Colon (tissue), 2 donors: ENCODE measurements around the gene TALDO1.
"Not testable (repeated sequence)": the region's sequence is repeated elsewhere in the genome, so short reads cannot be mapped to it uniquely, and the experiment has no call there.

Experiments used
- FAIRE-seq: peaks from 2 replicates; lab custom pipeline; 2012; peaks lifted over from hg19 to GRCh38; lab: Jason Lieb, UNC
- donor health status: control.
- donor health status: control.

TALDO1 gene

GRCh38 chr11:737899-738298 is 9.4 kb upstream of the TALDO1 start:
- not testable (repeated sequence) for FAIRE-seq

- no peak for FAIRE-seq
Observed at GRCh38 chr11:742156-742546, 5.1 kb upstream of the TALDO1 start.

DNA sequence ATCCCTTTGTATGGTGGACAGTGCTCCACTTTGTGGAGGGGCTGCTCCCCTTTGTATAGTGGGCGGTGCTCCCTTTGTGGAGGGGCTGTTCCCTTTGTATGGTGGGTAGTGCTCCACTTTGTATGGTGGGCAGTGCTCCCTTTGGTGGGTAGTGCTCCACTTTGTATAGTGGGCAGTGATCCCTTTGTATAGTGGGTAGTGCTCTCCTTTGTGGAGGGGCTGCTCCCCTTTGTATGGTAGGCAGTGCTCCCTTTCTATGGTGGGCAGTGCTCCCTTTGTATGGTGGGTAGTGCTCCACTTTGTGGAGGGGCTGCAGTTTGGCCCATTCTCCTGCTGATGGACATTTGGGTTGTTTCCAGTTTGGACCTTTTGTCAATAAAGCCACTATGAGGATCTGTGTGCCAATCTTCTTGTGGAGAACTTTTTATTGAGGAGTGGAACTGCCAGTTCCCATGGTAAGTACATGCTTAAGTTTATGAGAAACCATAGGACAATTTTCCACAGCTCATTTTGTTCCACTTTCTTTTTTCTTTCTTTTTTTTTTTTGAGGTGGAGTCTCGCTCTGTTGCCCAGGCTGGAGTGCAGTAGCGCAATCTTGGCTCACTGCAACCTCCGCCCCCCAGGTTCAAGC is 4.6 kb upstream of the TALDO1 start:
- no peak for FAIRE-seq

GRCh38 chr11:745428-745827 is 1.8 kb upstream of the TALDO1 start:
- FAIRE-seq: no peak

- no peak for FAIRE-seq
Observed at GRCh38 chr11:746289-747157, 741 bp upstream of the TALDO1 start.

- FAIRE-seq: no peak
Observed at GRCh38 chr11:748007-748359, 719 bp downstream of the TALDO1 start.

- no peak for FAIRE-seq
Observed at GRCh38 chr11:749731-750130, 2.5 kb downstream of the TALDO1 start.

GRCh38 chr11:760236-760635 is 13.0 kb downstream of the TALDO1 start:
- no peak for FAIRE-seq

- no peak for FAIRE-seq
Observed at GRCh38 chr11:761526-762108, 14.4 kb downstream of the TALDO1 start.

DNA sequence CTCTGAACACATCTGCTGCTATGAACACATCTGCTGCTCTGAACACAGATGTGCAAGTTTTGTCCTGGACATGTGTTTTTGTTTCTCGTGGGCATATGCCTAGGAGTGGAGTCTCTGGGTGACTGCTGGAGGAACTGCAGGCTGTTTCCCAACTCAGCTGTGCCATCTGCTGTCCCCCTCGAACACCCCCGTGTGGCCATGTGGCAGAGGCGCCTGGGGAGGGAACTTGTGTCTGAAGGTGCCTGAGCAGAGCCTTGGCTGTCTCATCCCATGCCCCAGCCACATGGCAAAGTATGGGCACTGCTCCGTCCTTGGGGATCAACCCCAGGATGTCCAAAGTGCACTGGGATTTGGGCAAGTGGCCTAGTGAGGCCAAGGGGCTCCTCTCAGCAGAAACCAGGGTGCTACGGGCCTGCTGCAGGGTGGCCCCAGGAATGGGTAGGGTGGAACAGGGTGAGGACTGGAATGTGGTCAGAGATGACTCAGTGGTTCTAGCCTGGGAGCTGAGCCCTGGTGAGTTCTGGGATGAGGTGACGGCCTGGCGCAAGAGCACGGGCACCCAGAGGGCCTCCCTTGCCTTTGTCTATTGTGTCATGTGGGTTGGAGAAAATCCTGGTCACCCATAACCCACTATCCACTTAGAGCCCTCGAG is 15.3 kb downstream of the TALDO1 start:
- FAIRE-seq: no peak

GRCh38 chr11:763073-763463 is 15.8 kb downstream of the TALDO1 start:
- FAIRE-seq: no peak

- no peak for FAIRE-seq
Observed at GRCh38 chr11:763549-764321, 16.5 kb downstream of the TALDO1 start.

DNA sequence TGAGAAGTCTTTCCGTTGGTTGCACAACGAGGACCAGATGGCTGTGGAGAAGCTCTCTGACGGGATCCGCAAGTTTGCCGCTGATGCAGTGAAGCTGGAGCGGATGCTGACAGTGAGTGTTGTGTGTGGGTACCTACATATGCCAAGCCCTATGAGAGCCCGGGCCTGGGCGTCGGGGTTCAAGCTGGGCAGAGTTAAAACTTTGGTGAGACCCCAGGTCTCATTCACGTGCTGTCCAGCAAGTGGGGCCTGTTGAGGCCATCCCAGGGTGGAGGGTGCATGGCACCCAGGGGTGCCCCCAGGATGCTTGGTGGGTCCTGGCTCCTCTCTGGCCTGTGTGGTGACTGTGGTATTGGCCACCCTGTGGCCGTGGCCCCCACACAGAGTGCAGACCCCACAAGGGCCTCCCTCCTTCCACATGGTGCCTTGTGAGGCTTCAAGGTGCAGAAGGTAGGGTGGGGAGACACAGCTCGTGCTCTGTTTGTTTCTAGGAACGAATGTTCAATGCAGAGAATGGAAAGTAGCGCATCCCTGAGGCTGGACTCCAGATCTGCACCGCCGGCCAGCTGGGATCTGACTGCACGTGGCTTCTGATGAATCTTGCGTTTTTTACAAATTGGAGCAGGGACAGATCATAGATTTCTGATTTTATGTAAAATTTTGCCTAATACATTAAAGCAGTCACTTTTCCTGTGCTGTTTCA is 17.2 kb downstream of the TALDO1 start:
- no peak for FAIRE-seq

DNA sequence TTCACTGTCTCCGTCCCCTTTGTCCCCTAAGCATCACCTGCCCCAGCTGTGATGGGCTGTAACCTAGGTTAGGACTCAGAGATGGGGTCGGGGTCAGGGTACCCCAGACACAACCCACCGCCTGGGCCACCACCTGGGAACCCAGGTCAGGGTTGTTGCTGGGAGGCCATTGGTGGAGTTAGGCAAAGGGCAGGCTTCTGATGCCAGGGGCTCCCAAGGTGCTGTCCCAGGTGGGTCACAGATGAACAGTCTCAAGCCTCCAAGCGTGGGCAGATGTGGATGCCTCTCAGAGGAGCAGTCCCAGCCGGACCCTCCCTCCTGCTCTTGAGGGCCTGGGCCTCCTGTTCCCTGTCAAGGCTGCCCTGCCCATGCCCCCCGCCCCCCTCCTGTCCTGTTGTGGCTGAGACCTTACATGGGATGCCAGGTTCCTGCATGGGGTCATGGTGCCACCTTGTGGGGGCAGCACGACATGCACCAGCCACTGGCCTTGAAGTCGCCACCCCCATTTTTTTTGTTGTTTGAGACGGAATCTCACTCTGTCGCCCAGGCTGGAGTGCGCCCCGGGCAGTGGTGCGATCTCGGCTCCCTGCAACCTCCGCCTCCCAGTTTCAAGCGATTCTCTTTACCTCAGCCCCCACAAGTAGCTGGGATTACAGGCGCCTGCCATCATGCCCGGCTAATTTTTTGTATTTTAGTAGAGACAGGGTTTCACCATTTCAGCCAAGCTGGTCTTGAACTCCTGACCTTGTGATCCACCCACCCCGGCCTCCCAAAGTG is 17.9 kb downstream of the TALDO1 start:
- FAIRE-seq: no peak

GRCh38 chr11:765802-766091 is 18.5 kb downstream of the TALDO1 start:
- no peak for FAIRE-seq

- no peak for FAIRE-seq
Observed at GRCh38 chr11:766106-766935, 19.1 kb downstream of the TALDO1 start.

GRCh38 chr11:766936-767210 is 19.6 kb downstream of the TALDO1 start:
- FAIRE-seq: no peak

- no peak for FAIRE-seq
Observed at GRCh38 chr11:767238-767637, 20.0 kb downstream of the TALDO1 start.

DNA sequence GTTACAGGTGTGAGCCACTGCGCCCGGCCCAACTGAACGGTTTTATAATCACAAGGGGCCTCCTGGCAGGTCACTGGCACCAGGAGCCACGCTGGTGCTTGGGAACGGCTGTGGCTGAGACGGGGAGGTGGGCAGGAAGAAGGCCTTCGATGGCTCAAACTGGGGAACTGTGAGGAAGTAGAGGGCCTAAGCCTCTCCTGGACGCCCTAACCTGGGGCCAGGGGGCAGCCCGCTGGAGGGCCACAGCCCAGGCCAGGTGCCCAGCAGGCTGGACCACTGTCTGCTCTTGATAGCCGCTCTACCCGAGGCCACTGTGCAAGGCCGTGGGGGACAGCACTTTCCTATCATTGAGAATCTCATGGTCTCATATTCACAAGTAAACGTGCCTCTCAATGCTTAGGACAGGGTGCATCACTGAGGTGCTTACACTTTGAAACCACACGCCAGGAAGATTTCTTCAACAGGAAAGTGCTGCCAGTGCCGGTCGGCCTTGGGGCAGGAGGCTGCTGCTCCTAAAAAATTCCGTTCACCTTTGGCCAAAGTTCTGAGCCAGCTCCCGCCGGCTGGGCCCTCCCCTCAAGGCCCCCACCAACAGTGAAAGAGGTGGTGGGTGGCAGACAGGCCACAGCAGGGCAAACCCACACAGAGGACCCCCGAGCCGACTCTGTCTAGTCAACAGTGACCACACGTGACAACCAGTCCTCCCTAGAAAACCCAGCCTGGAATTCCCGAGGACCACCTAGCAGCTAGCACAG is 22.8 kb downstream of the TALDO1 start:
- no peak for FAIRE-seq
